HG02981 (cell line): ENCODE data around the gene VWA8.
A peak's percentile ranks its signal among the peaks of the same experiment; 100 is the strongest.
"Not testable (repeated sequence)": the region's sequence is repeated elsewhere in the genome, so short reads cannot be mapped to it uniquely, and the experiment has no call there.

Experiments used
- ATAC-seq: cut with Tn5 transposase; IDR thresholded peaks from one replicate; pipeline ENCODE4 v1.9.1; 2021; ENCODE audit warnings: mild to moderate bottlenecking, moderate library complexity; ENCODE audit not compliant: unreplicated experiment

VWA8 gene

GRCh38 chr13:41859565-41859964 lies 101.3 kb downstream of the VWA8 start:
- ATAC-seq: no peak

- ATAC-seq: no peak
These were observed 102.1 kb downstream of the VWA8 start for GRCh38 chr13:41858780-41859179.

GRCh38 chr13:41854758-41855157 lies 106.2 kb downstream of the VWA8 start:
- ATAC-seq: no peak

GRCh38 chr13:41851351-41851750 lies 109.6 kb downstream of the VWA8 start:
- no peak for ATAC-seq

GRCh38 chr13:41848435-41849255 lies 112.3 kb downstream of the VWA8 start:
- no peak for ATAC-seq

GRCh38 chr13:41847216-41847615 lies 113.7 kb downstream of the VWA8 start:
- no peak for ATAC-seq

GRCh38 chr13:41842036-41842620 lies 118.8 kb downstream of the VWA8 start:
- no peak for ATAC-seq

- no peak for ATAC-seq
These were observed 123.3 kb downstream of the VWA8 start for GRCh38 chr13:41837629-41838028.

- no peak for ATAC-seq
These were observed 125.0 kb downstream of the VWA8 start for GRCh38 chr13:41835871-41836270.

GRCh38 chr13:41834697-41835096 lies 126.2 kb downstream of the VWA8 start:
- not testable (repeated sequence) for ATAC-seq

GRCh38 chr13:41833831-41834230 lies 127.1 kb downstream of the VWA8 start:
- no peak for ATAC-seq

- no peak for ATAC-seq
These were observed 127.7 kb downstream of the VWA8 start for GRCh38 chr13:41833201-41833600.

GRCh38 chr13:41827507-41828213 lies 133.2 kb downstream of the VWA8 start:
- ATAC-seq: no peak

- no peak for ATAC-seq
These were observed 135.2 kb downstream of the VWA8 start for GRCh38 chr13:41825691-41826090.

- no peak for ATAC-seq
These were observed 137.4 kb downstream of the VWA8 start for GRCh38 chr13:41823476-41823875.

GRCh38 chr13:41822560-41822959 lies 138.3 kb downstream of the VWA8 start:
- no peak for ATAC-seq

GRCh38 chr13:41821238-41821594 lies 139.7 kb downstream of the VWA8 start:
- no peak for ATAC-seq

- no peak for ATAC-seq
These were observed 140.2 kb downstream of the VWA8 start for GRCh38 chr13:41820581-41821237.

GRCh38 chr13:41816057-41816456 lies 144.9 kb downstream of the VWA8 start:
- ATAC-seq: no peak

GRCh38 chr13:41813426-41813825 lies 147.5 kb downstream of the VWA8 start:
- ATAC-seq: no peak

GRCh38 chr13:41812851-41813250 lies 148.1 kb downstream of the VWA8 start:
- peak; percentile 43 for ATAC-seq
